Motor neuron (in vitro differentiated cells): ENCODE data around the gene GFRA3. TPM values are rescaled to one million over a fixed set of nuclear protein-coding genes. Genes with fewer than 3 reads are reported as not detected.
"Not testable (repeated sequence)": the region's sequence is repeated elsewhere in the genome, so short reads cannot be mapped to it uniquely, and the experiment has no call there.

ENCODE experiments used
- ATAC-seq, 8 experiments: fragments of 200-7000 bp; cut with Tn5 transposase; replicated peaks in 6 of 8; 2 replicates each; pipeline ENCODE4 v1.8.0; 2021; ENCODE audit warnings: mild to moderate bottlenecking in 8 of 8, moderate library complexity in 8 of 8
- H3K27ac ChIP-seq, 2 donors: fragments of 250-450 bp; sonication (Bioruptor Pico); 2 replicates each; pipeline ENCODE4 v1.9.0; 2021; ENCODE audit warnings: antibody characterized with exemption in 2 of 2, mild to moderate bottlenecking in 2 of 2, moderate library complexity in 1 of 2
- H3K4me1 ChIP-seq, 2 donors: fragments of 250-450 bp; sonication (Bioruptor Pico); replicated peaks in 1 of 2; 2 replicates each; pipeline ENCODE4 v1.6.1; 2021; ENCODE audit warnings: antibody characterized with exemption in 2 of 2, mild to moderate bottlenecking in 2 of 2, moderate library complexity in 1 of 2
- H3K4me3 ChIP-seq, 5 donors: fragments of 250-450 bp; sonication (Bioruptor Pico); 2 replicates each; pipeline ENCODE4 v1.9.0; 2021; ENCODE audit warnings: antibody characterized with exemption in 5 of 5, mild to moderate bottlenecking in 5 of 5, moderate library complexity in 4 of 5
- WGBS, 10 experiments: fragments of 450-650 bp; shearing (Covaris generic); methylation state at CpG; one replicate each; pipeline ENCODE4 v1.0.0; 2022; 5-methylcytosine and 5-hydroxymethylcytosine counted together
- in situ Hi-C, 9 experiments: fragments of 400-800 bp; cut with MboI; loops; one replicate each; pipeline ENCODE4 v1.15.0; 2021; ENCODE audit warnings: low sequenced_read_pairs in 9 of 9, low pct_unique_long_range_greater_than_20kb in 2 of 9; ENCODE audit not compliant: unreplicated experiment in 9 of 9
- total RNA-seq, 8 experiments: library from RNA; unstranded; fragments of 300-600 nt; gene quantifications; 2 replicates each; pipeline versions ENCODE4 v1.2.3 to v1.2.4, GENCODE V29; 2022

The GFRA3 gene, protein sequence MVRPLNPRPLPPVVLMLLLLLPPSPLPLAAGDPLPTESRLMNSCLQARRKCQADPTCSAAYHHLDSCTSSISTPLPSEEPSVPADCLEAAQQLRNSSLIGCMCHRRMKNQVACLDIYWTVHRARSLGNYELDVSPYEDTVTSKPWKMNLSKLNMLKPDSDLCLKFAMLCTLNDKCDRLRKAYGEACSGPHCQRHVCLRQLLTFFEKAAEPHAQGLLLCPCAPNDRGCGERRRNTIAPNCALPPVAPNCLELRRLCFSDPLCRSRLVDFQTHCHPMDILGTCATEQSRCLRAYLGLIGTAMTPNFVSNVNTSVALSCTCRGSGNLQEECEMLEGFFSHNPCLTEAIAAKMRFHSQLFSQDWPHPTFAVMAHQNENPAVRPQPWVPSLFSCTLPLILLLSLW
- under 1 TPM; 0.14 to 0.65 (median 0.50) TPM for total RNA-seq

- peaks cover 21 to 43% of the 10 kb centered on the region in 2 donors for H3K4me1 ChIP-seq
- in situ Hi-C loops, result no loop called here
- ATAC-seq, result peak in 7 of 8 experiments; percentile 32 to 89 (median 82)
- H3K27ac ChIP-seq, result no peak within 1 kb of the TSS
- WGBS, 10 experiments, result 0 to 30% (median 3%) methylated on average over 1 to 4 of the region's 62 CpGs; no CpG with 5 or more reads in 6 of the 10 experiments
- peak within 1 kb of the TSS; percentile 16 to 32 (median 22) for H3K4me3 ChIP-seq
Observed at GRCh38 chr5:138274189-138274853, at the start of gene GFRA3. GFRA3 (minus strand) TSS chr5:138274621; CDS start chr5:138274424, 197 bp downstream.

DNA sequence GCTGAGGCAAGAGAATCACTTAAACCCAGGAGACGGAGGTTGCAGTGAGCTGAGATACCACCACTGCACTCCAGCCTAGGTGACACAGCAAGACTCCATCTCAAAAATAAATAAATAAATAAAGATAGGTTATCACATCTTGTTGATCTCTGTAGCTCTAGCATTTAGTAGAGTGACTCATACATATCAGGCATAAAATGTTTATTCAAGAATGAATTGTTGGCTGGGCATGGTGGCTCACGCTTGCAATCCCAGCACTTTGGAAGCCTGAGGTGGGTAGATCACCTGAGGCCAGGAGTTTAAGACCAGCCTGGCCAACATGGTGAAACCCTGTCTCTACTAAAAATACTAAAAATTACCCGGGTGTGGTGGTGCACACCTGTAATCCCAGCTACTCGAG lies 43.8 kb upstream of the GFRA3 start:
- ATAC-seq, result peak in 1 of 8 experiments; percentile 26
- H3K4me3 ChIP-seq, in situ Hi-C loops, H3K4me1 ChIP-seq, H3K27ac ChIP-seq: not testable (repeated sequence)
- WGBS, 10 experiments, result 63 to 100% (median 96%) methylated on average over 1 to 4 of the region's 4 CpGs; no CpG with 5 or more reads in 3 of the 10 experiments

GRCh38 chr5:138316355-138316754 lies 41.9 kb upstream of the GFRA3 start:
- H3K4me1 ChIP-seq, result no peaks in the 10 kb centered on the region
- peak in 3 of 8 experiments; percentile 22 to 83 (median 45) for ATAC-seq
- WGBS, 10 experiments, result 60 to 100% (median 76%) methylated on average over 1 to 3 of the region's 3 CpGs; no CpG with 5 or more reads in 5 of the 10 experiments
- no peak overlapping the region for H3K4me3 ChIP-seq
- in situ Hi-C loops, result no loop called here
- no peak overlapping the region for H3K27ac ChIP-seq

GRCh38 chr5:138315751-138316278 lies 41.4 kb upstream of the GFRA3 start:
- Histone ChIP-seq H3K4me3 (no peak overlapping the region), H3K27ac (no peak overlapping the region), H3K4me1 (no peaks in the 10 kb centered on the region)
- in situ Hi-C loops, result no loop called here
- ATAC-seq, result no peak
- WGBS, 10 experiments, result 70 to 100% (median 88%) methylated on average over 1 to 7 of the region's 7 CpGs; no CpG with 5 or more reads in 6 of the 10 experiments

- WGBS, 10 experiments, result 50 to 100% (median 83%) methylated on average over 1 of the region's 1 CpG; no CpG with 5 or more reads in 3 of the 10 experiments
- in situ Hi-C loops, result no loop called here
- H3K27ac ChIP-seq, result no peak overlapping the region
- H3K4me1 ChIP-seq, result no peaks in the 10 kb centered on the region
- no peak overlapping the region for H3K4me3 ChIP-seq
- no peak for ATAC-seq
Observed at GRCh38 chr5:138305797-138306196, 31.4 kb upstream of the GFRA3 start.

DNA sequence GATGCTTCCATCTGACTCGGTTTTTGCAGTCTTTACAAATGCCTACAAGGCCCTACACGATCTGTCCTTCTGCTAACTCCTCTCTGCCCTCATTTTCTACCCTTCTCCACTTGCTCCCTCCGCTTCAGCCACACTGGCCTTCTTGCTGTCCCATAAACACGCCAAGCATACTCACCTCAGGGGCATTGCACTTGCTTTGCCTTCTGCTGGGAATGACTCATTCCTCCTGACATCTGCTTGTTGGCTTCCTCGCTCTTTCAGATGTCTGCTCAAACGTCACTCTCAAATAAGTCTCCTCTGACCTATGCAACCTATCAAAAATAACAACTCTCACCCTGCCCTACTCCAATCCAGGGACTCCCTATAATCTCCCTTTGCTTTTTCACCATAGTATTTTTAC lies 29.0 kb upstream of the GFRA3 start:
- peak in 1 of 8 experiments; percentile 51 for ATAC-seq
- in situ Hi-C loops, result no loop called here
- no peak overlapping the region for H3K4me3 ChIP-seq
- no peaks in the 10 kb centered on the region for H3K4me1 ChIP-seq
- 67 to 100% (median 76%) methylated on average over 1 to 6 of the region's 6 CpGs; no CpG with 5 or more reads in 1 of the 10 experiments for WGBS, 10 experiments
- H3K27ac ChIP-seq, result no peak overlapping the region

- Histone ChIP-seq H3K4me3 (no peak overlapping the region), H3K27ac (no peak overlapping the region), H3K4me1 (no peaks in the 10 kb centered on the region)
- ATAC-seq, result no peak
- 40 to 100% (median 95%) methylated on average over 1 to 3 of the region's 3 CpGs; no CpG with 5 or more reads in 1 of the 10 experiments for WGBS, 10 experiments
- in situ Hi-C loops, result no loop called here
Observed at GRCh38 chr5:138289296-138289695, 14.9 kb upstream of the GFRA3 start.

DNA sequence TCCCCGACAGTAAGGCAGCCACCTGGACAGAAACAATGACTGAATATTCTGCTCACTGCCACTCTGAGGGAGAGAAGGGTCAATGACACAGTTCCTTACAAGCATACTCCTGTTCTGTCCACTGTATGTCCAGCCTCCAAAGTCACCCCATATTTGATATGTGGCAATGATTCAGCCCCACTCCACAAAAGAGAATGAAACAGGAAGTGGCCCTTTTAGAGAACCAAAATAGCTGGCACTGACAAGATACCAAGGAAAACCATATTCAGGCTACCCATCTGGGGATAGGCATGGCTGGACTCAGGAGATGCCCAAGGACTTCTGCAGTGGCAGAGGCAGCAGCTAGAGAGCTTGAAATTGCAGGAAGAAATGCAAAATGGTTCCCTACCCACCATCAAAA lies 12.8 kb upstream of the GFRA3 start:
- in situ Hi-C loops, result no loop called here
- Histone ChIP-seq H3K4me3 (no peak overlapping the region), H3K27ac (no peak overlapping the region), H3K4me1 (no peaks in the 10 kb centered on the region)
- WGBS, 10 experiments, result 89 to 100% (median 100%) methylated on average over 1 of the region's 1 CpG; no CpG with 5 or more reads in 7 of the 10 experiments
- ATAC-seq, result no peak

DNA sequence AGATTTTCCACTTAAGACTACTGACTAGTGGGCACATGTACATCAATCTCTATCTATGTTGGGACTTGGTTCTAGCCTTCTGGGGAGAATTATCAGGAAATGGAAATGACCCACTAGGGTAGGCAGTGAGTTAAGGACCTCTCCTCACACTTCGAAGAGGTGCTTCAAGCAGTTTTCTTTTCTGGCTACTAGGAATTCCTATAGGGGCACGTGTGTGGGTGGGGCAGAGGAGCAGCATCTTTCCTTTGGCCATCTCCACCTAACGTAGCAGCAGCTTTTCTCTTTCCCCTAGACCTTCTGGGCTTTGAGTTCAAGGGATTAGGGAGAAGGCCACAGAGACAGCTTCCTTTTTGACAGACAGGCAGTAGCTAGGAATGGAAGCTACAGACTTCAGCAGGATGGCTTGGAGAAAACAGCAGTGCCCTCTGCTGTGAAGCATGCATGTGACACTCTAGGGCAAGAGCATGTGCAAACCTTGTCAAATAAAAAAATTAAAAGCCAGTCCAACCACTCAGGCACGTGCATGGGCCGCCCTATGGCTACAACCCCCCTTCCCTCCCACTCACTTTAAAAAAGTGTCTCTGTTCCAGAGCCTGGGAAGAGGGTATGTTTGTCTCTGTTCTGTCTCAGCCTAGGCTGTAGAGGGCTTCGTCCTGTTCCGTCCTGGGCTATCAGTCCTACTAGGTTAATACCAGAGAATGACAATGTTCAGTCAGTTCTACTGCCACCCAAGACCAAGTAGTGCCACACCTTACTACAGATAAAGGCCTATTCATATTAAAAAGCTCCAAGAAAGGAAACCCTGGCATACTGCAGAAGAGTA lies 8.7 kb upstream of the GFRA3 start:
- H3K4me1 ChIP-seq, result no peaks in the 10 kb centered on the region
- in situ Hi-C loops, result no loop called here
- WGBS, 10 experiments, result 75 to 100% (median 83%) methylated on average over 1 to 7 of the region's 7 CpGs; no CpG with 5 or more reads in 3 of the 10 experiments
- ATAC-seq, result peak; percentile 75 to 100 (median 87)
- H3K27ac ChIP-seq, result no peak overlapping the region
- no peak overlapping the region for H3K4me3 ChIP-seq

- in situ Hi-C loops, result no loop called here
- peaks cover 1 to 10% of the 10 kb centered on the region in 2 donors for H3K4me1 ChIP-seq
- H3K4me3 ChIP-seq, result no peak overlapping the region
- H3K27ac ChIP-seq, result no peak overlapping the region
- no peak for ATAC-seq
Observed at GRCh38 chr5:138280915-138281314, 6.5 kb upstream of the GFRA3 start.

GRCh38 chr5:138276402-138277054 lies 2.1 kb upstream of the GFRA3 start:
- Histone ChIP-seq H3K4me1 (peaks cover 21 to 43% of the 10 kb centered on the region in 2 donors), H3K27ac (no peak overlapping the region), H3K4me3 (no peak overlapping the region)
- 27 to 100% (median 84%) methylated on average over 1 to 2 of the region's 2 CpGs; no CpG with 5 or more reads in 3 of the 10 experiments for WGBS, 10 experiments
- no peak for ATAC-seq
- in situ Hi-C loops, result no loop called here

GRCh38 chr5:138275895-138276294 lies 1.5 kb upstream of the GFRA3 start:
- ATAC-seq, result no peak
- peak overlapping the region in 1 of 2 donors; percentile 17 for H3K27ac ChIP-seq
- WGBS, 10 experiments, result 0 to 42% (median 33%) methylated on average over 1 of the region's 1 CpG; no CpG with 5 or more reads in 3 of the 10 experiments
- H3K4me3 ChIP-seq, result no peak overlapping the region
- in situ Hi-C loops, result no loop called here
- H3K4me1 ChIP-seq, result peaks cover 21 to 43% of the 10 kb centered on the region in 2 donors
